Hematopoietic multipotent progenitor cell treated with erythropoietin and hydrocortisone succinate and interleukin-3 and kit ligand, for 15 days (in vitro differentiated cells): ENCODE results near the gene PANX2.
"Not testable (repeated sequence)": the region's sequence is repeated elsewhere in the genome, so short reads cannot be mapped to it uniquely, and the experiment has no call there.

Experiments used
- DNase-seq: peaks from one replicate; pipeline ENCODE4 v3.0.0-alpha.2; 2015; ENCODE audit warnings: low spot score

Gene PANX2, protein sequence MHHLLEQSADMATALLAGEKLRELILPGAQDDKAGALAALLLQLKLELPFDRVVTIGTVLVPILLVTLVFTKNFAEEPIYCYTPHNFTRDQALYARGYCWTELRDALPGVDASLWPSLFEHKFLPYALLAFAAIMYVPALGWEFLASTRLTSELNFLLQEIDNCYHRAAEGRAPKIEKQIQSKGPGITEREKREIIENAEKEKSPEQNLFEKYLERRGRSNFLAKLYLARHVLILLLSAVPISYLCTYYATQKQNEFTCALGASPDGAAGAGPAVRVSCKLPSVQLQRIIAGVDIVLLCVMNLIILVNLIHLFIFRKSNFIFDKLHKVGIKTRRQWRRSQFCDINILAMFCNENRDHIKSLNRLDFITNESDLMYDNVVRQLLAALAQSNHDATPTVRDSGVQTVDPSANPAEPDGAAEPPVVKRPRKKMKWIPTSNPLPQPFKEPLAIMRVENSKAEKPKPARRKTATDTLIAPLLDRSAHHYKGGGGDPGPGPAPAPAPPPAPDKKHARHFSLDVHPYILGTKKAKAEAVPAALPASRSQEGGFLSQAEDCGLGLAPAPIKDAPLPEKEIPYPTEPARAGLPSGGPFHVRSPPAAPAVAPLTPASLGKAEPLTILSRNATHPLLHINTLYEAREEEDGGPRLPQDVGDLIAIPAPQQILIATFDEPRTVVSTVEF

DNA sequence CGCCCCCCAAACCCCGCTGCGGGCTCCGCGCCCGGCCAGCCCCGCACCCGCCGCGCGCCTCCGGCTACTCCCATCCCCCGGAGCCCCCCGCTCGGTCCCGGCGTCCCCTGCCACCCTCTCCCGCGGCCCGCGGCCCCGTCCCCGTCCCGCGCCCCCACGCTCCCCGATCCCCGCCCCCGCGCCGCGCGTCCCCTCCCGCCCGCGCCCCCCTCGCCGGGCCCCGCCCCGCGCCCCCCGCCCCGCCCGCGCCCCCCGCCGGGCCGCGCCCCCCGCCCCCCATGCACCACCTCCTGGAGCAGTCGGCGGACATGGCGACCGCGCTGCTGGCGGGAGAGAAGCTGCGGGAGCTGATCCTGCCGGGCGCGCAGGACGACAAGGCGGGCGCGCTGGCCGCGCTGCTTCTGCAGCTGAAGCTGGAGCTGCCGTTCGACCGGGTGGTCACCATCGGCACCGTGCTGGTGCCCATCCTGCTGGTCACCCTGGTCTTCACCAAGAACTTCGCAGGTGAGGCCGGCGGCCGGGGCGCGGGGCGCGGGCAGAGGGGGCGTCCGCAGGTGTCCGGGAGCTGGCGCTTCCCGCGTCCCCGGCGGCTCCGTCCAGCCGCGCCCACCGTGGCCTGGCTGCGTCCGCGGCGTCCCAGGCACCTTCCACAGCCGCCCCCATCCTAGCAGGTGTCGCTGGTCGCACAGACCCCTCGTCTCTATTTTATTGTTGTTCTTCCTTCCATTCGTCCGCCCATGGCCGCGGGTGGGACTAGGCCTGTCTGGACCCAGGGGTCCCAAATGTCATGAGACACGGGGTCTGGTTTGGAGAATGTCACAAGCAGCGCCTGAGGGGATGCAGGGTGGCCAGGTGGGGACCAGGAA, at the start of gene PANX2:
PANX2 (plus strand) TSS at position 279 of the 866 bp plus-strand sequence; CDS start at position 279, 0 bp downstream.
- no peak for DNase-seq

DNA sequence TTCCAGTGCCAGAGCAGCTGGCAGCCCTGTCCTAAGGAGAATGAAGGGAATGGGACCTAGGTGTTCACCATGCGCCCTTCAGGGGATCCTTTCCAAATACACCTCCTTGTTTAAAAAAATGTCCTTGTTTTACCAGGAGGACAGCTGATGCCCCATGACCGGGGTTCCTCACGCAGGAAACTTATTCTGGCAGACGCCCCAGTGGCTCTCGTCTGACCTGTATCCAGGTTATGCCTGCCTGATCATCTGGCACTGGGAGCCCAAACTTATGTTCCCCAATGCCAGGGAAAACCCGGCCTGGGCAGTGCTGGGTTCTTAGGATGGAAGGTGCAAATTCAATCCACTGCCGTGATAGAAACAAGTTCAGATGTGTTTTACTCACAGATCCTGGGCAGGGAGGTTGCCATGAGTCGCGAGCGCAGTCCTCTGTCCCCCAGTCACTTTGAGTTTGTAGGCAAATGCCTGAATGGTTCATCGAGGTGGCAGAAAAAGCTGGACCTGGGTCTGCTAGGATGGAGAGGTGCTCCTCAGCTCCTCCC, 49.3 kb upstream of the PANX2 start:
- DNase-seq: no peak

DNA sequence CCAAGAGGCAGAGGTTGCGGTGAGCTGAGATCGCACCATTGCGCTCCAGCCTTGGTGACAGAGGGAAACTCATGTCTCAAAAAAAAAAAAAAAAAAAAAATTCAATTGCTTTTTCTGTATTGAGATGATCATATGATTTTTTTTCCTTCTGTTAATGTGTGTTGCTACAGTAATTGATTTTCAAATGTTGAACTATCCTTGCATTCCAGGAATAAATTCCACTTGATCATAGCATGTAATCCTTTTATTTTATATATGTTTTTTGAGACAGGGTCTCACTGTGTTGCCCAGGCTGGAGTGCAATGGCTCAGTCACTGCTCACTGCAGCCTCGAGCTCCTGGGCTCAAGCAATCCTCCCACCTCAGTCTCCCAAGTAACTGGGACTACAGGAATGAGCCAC, 47.4 kb upstream of the PANX2 start:
- DNase-seq: no peak

DNA sequence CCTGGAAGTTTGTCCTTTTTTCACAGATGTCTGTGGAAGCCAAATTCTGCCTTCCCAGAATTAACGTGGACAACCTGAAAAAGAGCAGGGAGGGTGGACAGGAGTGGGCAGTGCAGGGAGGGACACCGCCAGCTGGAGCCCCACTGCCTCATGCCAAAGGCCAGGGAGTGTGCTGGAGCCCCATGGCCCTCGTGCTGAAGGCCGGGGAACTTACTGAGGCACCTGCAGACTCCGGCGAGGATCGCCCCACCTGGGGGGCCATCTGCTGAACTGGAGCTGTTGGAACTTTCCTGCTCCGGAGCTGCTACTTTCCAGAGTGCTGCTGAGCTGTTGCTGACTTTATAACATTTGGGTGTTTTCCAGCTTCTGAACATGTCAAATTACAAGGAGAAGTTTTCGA, 45.5 kb upstream of the PANX2 start:
- no peak for DNase-seq

DNA sequence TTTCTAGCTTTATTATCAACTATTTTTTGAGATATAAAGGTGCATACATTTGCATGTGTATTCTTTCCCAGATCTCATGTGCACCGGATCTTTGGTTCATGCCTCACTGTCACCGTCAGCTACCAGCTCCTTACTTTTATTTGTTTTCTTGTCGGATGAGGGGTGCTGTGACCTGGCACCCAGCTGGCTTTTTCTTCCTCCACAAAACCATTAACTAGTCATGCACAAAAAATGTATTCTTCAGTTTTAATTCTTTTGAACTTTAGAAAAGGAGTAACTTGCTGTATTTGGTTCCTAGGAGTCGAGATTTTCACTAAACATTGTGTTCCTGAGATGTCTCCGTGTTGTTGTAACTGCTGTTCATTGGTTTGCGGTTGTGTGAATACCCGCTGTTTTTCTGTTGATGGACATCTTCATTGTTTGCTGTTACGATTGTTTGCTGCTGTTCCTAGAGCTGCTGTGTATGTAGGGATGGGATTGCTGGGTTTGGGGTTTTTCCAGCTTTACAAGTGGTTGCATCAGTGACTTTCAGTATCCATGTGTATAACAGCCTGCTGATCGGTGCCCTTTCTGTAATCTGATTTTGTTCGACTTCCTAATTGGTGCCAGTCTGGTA, 41.3 kb upstream of the PANX2 start:
- DNase-seq: no peak

DNA sequence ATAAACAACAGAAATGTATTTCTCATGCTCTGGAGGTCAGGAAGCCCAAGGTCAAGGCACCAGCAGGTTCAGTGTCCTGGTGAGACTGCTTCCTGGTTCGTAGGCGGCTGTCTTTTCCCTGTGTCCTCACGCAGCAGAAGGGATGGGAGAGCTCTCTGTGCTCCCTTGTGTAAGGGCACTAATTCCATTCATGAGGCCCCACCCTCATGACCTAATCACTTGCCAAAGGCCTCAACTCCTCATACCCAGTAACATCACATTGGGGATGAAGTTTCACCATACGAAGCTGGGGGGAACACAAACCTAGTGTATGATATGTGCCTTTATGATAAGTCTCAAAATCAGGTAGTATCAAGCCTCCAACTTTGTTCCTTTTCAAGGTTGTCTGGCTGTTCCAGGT, 38.6 kb upstream of the PANX2 start:
- no peak for DNase-seq

DNA sequence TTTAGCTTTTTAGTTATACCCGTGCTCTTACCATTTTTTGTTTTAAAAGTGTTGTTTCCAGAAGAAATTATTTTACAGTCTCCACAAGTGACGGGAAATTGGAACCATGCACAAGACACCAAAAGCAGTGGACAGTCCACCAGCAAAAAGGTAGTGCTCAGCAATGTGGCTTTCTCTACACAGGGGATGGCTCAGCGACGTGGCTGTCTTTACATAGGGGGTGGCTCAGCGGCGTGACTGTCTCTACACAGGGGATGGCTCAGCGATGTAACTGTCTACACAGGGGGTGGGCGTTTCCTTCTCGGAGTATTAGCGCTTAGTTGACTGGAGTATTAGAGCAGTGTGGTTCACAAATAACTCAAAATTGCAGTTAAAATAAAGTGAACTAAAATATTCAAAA, 36.0 kb upstream of the PANX2 start:
- DNase-seq: no peak

DNA sequence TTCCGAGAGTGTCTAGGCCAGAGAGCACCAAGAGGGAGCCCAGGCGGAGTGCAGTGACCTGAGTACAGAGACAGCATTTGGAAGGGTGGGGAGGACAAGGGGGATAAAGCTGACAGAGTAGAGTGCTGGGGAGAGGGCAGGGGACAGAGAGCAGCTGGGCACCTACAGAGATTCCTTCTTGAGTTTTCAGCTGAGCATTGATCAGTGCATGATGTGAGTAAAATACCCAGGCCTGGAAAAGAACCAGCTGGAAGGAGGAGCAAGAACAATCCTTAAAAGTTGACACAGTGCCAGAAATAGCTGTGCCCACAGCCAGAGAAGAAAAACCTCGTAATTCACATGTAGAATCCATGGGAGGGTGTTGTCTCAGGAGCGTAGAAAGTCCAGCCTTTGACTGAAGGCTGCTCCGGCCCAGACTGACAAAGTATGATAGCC, 33.9 kb upstream of the PANX2 start:
- no peak for DNase-seq

DNA sequence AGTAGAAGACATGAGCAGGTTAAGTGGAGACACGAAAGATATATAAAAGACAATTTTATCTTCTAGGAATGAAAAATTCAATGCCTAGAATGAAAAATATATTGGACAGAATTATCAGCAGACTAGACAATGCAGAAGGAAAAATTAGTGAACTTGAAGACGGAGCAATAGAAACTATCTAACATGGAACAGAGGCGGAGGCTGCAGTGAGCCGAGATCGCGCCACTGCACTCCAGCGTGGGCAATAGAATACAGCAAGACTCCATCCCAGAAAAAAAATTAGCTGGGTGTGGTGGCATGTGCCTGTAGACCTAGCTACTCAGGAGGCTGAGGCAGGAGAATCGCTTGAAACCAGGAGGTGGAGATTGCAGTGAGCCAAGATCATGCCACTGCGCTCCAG, 33.3 kb upstream of the PANX2 start:
- DNase-seq: not testable (repeated sequence)

DNA sequence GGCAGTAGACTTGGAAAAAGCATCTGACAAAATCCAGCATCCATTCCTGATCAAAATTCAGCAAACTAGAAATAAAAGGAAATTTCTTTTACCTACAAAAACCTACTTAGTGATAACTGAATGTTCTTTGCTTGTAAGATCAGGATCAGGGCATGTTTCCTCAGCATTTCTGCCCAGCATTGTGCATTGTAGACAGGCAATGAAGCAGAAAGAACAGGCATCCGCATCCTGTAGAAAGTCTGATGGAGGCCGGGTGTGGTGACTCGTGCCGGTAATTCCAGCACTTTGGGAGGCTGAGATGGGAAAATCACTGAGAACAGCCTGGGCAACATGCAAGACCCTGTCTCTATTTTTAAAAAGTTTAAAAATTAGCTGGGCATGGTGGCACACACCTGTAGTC, 32.5 kb upstream of the PANX2 start:
- DNase-seq: no peak

DNA sequence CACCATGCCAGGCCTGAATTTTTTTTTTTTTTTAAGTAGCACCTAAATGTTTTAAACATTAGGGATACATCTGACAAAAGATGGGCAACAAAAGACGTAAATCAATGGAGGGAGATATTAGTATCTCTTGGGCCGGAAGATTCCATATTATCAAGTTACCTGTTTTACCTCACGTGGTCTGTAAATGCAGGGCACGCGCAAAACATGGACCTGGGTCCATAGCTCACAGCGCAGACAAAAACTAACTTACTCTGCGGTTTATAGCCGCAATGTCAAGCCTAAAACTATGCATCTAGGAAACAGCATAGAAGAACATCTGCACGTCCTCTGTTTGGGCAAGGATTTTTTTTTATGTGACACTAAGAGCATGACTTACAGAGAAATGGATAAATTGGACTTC, 31.5 kb upstream of the PANX2 start:
- DNase-seq: no peak

DNA sequence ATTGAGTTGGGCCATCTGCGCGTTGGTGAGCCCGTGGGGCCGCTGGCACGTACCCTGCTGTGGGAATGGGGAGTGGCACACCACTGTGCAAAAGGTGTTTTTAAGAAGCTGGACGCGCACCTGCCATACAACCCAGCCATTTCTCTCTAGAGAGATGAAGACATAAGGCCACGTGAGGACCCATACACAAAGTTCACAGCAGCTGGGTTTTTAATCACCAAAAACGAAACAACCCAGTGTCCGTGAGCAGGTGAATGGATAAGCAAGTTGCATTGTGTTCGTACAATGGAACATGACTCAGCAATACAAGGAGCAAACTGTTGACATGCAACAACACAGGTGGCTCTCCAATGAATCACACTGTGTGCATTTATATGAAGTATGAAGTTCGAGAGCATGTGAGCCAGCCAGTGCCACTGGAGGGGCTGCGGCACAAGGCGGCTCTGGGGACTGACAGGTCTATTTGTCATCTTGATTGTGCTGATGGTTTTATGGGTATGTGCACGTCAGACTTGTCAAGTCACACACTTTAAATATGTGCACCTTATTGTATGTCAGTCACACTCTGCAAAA, 30.6 kb upstream of the PANX2 start:
- DNase-seq: no peak

DNA sequence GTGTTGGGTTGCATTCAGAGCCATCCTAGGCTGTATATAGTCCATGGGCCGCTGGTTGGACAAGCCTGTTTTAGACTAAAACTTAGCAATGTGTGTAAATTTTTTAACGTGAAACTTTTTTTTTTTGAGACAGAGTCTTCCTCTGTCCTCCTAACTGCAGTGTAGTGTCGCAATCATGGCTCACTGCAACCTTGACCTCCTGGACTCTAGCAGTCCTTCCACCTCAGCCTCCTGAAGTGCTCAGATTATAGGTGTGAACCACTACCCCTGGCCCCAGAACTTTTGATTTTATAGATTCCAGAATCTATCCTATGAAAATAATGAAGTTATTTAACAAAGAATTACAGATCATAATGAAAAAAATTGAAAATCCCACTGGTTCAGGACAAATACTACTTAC, 29.9 kb upstream of the PANX2 start:
- no peak for DNase-seq

DNA sequence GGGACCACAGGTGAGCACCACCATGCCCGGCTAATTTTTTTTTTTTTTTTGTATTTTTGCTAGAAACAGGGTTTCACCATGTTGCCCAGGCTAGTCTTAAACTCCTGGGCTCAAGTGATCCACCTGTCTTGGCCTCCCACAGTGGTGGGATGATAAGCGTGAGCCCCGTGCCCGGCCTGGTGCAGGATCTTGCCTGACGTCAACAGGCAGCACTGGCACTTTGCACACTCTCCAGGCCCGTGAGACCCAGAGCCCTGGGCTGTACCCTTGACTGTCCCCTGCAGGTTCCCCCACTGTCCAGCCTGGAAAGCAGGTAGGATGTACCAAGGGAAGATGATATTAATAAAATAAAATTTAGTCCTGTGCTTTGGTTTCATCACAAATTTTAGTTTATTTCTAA, 29.1 kb upstream of the PANX2 start:
- DNase-seq: no peak

DNA sequence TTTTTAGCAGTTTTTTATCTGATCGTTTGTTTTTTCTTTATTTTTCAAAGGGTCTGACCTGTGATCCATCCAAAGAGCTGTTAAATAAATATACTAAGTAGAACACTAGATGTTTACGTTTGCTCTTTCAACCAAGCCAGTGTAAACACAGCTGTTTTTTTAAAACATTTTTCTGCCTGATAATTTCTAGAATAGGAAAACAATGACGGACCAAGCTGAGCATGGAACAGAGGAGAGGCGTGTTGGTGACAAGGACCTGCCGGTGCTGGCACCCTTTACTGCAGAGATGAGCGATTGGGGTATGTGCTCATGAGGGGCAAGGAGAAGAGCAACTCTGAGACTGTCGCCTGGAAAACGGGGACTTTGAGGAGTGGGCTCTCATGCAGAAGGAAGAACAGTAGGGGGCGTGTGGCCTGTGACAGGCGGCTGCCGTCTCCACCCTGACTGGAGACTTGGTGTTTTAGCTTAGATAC, 28.6 kb upstream of the PANX2 start:
- no peak for DNase-seq

DNA sequence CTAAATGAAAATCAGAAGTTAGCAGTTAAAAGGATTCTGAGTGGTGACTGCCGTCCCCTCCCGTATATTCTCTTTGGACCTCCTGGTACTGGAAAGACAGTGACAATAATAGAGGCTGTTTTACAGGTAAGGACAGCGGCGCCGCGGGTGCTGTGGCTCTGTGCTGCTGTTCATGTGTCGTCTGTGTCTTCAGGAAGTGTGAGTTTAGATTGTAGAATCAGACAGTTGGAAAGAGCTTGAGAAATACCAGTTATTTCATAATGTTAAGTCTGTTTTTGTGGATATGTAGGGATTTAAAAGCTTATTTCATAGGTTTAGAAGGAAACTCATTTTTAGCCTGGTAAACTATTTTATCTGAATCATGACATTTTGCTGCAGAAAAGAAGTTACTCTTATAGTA, 27.4 kb upstream of the PANX2 start:
- no peak for DNase-seq

DNA sequence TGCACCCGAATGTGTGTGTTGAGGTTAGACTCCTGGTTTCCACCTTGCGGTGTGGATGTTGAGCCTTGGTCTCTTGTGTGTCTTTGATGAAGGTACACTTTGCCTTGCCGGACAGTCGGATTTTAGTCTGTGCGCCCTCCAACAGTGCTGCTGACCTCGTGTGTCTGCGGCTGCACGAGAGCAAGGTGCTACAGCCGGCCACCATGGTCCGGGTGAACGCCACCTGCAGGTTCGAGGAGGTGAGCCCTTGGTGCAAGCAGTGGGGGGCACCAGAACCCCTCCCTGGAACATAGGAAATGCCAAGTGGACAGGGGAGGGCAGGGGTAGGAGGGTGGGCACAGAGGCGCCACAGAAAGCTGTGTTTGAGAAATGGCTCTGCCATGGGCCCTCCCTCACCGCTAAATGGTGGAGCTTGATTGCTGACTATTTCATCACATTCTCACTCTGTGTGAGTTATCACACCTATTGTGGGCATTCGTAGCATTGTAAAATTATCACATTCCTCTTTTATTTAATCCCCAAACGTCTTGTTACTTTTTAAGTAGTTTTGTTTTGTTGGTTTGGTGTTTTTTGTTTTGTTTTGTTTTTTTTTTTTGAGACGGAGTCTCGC, 26.4 kb upstream of the PANX2 start:
- no peak for DNase-seq

DNA sequence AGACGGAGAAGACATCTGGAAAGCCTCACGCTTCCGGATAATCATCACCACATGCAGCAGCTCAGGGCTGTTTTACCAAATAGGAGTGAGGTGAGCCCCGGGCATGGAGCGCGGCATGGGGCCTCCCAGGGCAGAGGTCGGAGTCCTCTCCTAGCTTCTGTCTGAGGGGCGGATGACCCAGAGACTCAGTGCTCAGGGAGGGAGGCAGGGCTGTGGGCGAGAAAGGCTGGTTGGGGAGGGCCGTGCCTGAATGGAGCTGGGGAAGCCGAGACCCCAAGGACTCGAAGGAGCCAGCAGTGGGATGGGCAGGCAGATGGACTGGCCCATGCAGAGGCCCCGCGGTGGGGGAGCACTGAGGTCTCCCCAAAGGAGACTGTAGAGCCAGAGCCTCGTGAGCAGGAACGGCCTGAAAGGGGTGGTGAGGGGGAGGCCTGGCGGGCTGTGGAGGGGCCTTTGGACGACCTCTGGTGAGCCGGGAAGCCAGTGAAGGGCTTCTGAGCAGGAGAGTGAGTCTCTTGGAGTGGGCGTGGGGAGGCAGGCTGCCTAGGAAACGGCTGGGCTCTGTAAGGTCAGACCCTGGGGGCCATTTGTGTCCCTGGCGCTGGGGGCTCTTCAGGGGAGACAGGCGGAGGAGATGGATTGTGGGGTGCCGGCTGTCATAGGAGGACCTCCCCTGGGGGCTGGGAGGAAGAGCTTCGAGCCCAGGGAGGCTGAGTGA, 24.7 kb upstream of the PANX2 start:
- no peak for DNase-seq

DNA sequence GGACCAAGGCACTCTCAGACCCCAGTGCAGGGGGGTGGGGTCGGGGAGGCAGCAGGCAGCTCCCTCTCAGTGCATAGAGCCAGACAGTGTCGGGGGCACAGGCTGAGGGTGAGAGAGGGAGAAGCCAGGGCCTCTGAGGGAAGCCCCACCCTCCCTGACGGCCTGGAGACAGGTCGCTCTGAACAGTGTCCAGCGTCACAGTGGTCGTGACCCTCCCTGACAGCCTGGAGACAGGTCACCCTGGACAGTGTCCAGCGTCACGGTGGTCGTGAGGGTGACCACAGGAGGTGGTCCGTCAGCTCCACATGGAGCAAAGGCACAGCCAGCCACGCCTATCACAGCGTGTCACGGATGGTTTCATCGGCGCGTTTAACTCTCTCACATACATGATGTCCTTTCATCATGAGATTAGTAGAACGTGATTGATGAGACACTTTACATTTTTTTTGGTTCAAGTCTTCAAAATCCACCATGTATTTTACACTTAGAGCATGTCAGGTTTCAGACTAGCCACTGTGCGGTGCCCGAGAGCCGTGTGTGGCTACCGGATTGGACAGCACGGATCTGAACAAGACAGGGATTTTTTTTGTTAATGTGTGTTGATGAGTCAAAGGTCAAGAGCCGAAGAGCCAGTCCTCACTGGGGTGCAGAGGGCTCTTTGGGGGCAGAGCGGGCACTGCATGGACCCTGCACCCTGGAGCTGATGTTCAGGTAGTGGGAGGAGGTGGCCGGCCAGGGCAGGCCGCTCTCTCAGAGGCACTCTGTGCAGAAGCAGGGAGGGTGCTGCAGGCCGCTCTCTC, 23.9 kb upstream of the PANX2 start:
- no peak for DNase-seq
